BLaER1 treated with 17β-estradiol and CSF1 and Interleukin-3, amounts not matched to agents 10 nM and 100 nM (cell line): ENCODE data around the gene RSPH1.

ENCODE experiments used
- H3K27ac ChIP-seq, 11 experiments: shearing (Covaris generic); formaldehyde crosslinking; 2 replicates each; pipeline ENCODE4 v1.8.1; 2022
- H3K27me3 ChIP-seq, 11 experiments: shearing (Covaris generic); formaldehyde crosslinking; 2 replicates each; pipeline ENCODE4 v1.8.1; 2022
- H3K36me3 ChIP-seq, 11 experiments: shearing (Covaris generic); formaldehyde crosslinking; 2 replicates each; pipeline ENCODE4 v1.8.1; 2022
- H3K4me1 ChIP-seq, 10 experiments: shearing (Covaris generic); formaldehyde crosslinking; 2 replicates each; pipeline ENCODE4 v1.8.1; 2022
- H3K4me2 ChIP-seq, 11 experiments: shearing (Covaris generic); formaldehyde crosslinking; 2 replicates each; pipeline ENCODE4 v1.8.1; 2022
- H3K4me3 ChIP-seq, 10 experiments: shearing (Covaris generic); formaldehyde crosslinking; 2 replicates each; pipeline ENCODE4 v1.8.1; 2022
- H3K9ac ChIP-seq, 11 experiments: shearing (Covaris generic); formaldehyde crosslinking; 2 replicates each; pipeline ENCODE4 v1.8.1; 2022
- H3K9me3 ChIP-seq, 11 experiments: shearing (Covaris generic); formaldehyde crosslinking; replicated peaks in 1 of 11; 2 replicates each; pipeline ENCODE4 v1.8.1; 2022
- H4K20me1 ChIP-seq, 11 experiments: shearing (Covaris generic); formaldehyde crosslinking; 2 replicates each; pipeline ENCODE4 v1.8.1; 2022
- Cebpa-rat ChIP-seq, 11 experiments: shearing (Covaris generic); IDR thresholded peaks; 2 replicates each; pipeline ENCODE4 v1.8.1; 2022

The RSPH1 gene

DNA sequence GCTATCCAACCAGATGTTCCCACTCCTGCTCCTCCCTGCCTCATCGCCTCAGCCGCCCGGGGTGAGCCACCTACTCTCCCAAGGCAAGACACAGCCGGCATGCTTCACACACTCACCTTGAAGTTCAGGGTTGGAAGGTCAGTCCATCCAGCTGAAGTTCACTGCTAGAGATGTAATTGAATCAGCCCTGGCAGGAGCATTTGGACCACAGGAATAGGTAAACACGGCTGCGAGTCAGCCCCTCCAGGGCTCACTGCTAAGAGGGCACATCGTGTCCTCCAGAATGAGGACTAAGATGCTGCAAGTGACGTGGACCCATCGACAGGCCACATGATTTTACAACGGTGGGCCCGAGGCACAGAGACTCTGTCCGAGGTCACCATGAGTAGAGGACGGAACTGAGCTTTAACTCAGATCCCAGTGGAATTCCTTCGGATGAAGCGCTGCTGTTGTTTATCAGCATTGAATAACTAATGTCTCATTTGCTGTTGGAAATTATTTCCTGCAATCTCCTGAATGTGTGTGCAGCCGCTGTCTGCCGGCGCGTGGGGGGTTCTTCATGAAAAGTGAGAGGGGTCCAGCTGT lies 41.9 kb downstream of the RSPH1 start:
- Histone ChIP-seq H3K4me1 (peaks cover 38 to 78% (median 66%) of the 10 kb centered on the region in 10 experiments), H3K9ac (peak overlapping the region in 7 of 11 experiments; percentile 1 to 66 (median 55); a peak in 10 of 22 replicates), H3K36me3 (no peaks in the 10 kb centered on the region), H3K27me3 (peaks cover 0 to 2% (median 0%) of the 10 kb centered on the region in 11 experiments; a peak in 1 of 22 replicates), H3K9me3 (peaks cover 0 to 9% (median 0%) of the 10 kb centered on the region in 11 experiments; a peak in 4 of 22 replicates), H4K20me1 (no peaks in the 10 kb centered on the region), H3K4me3 (no peak overlapping the region), H3K4me2 (peak overlapping the region; percentile 39 to 95 (median 86)), H3K27ac (peak overlapping the region in 7 of 11 experiments; percentile 35 to 82 (median 70); a peak in 12 of 22 replicates)
- TF ChIP-seq Cebpa-rat (IDR thresholded peaks at IDR 0.05), result no peak

DNA sequence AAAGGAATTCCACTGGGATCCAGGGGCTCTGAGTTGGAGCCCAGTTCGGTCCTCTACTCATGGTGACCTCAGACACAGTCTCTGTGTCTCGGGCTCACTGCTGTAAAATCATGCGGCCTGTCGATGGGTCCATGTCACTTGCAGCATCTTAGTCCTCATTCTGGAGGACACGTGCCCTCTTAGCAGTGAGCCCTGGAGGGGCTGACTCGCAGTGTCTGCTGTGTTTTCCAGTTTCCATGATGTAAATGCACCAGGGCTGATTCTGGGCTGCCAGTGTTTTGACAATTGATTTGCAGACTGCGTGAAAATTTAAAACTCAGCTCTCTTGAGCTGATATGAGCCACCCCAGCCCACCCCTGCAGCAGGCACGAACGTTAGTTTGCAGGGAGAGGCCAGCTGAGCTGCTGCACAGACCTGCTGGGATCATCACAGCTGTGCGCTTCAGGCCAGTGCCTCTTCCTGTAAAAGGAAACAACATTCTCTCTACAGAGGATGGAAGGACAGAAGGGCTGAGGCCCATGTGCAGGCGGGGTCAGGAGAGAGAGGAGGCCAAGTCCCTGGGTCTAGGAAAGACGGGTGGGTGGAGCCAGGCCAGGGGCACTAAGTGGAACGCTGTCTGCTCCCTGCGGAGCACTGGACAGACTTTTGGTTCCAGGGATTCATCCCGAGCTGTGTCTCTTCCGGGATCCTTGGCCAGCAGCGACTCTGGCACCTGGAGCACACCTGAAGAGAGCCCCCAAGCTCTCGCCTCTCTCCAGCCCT lies 42.6 kb downstream of the RSPH1 start:
- H3K27me3 ChIP-seq, result peaks cover 0 to 2% (median 0%) of the 10 kb centered on the region in 11 experiments; a peak in 1 of 22 replicates
- peak overlapping the region; percentile 39 to 95 (median 86) for H3K4me2 ChIP-seq
- H3K9me3 ChIP-seq, result peaks cover 0 to 9% (median 0%) of the 10 kb centered on the region in 11 experiments; a peak in 4 of 22 replicates
- H3K4me1 ChIP-seq, result peaks cover 38 to 84% (median 66%) of the 10 kb centered on the region in 10 experiments
- H3K36me3 ChIP-seq, result no peaks in the 10 kb centered on the region
- H4K20me1 ChIP-seq, result no peaks in the 10 kb centered on the region
- H3K4me3 ChIP-seq, result no peak overlapping the region; a peak in 1 of 20 replicates
- peak overlapping the region in 8 of 11 experiments; percentile 11 to 82 (median 62); a peak in 12 of 22 replicates for H3K27ac ChIP-seq
- peak overlapping the region in 7 of 11 experiments; percentile 1 to 61 (median 55); a peak in 9 of 22 replicates for H3K9ac ChIP-seq
- no peak for TF ChIP-seq Cebpa-rat (IDR thresholded peaks at IDR 0.05)

DNA sequence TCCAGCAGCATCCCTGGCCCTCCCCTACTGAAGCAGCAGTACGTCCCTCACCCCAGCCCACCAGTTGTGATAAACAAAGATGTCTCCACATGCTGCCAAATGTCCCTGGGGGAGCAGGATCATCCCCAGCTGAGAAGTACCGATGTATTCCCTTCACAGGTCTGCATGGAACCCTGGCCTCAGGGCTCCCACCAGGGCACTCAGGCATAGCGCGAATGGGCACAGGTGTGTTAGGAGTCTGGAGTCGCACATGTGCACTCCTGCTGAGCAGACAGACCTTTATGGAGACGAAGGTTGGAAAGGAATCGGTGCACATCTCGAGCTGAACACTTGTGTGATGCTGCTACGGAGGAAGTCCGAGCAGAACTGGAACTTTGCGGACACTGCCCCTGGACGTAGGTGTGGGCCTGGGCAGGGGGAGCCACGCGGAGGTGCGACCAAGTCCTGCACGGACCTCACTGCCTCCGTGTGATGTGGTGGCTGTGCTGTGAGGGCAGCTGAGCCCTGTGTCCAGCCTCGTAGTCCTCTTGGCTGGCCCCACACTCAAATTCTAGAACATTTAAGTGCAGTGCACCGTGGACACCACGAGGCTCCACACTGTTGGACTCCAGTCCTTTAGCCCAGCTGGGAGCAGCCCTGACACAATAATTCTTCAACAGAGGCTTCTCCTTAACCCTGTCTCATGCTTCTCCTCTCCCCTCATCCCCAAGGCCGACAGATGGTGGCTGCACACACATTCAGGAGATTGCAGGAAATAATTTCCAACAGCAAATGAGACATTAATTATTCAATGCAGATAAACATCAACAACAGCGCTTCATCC lies 43.4 kb downstream of the RSPH1 start:
- peak overlapping the region; percentile 39 to 95 (median 86); a peak in 20 of 22 replicates for H3K4me2 ChIP-seq
- H3K9me3 ChIP-seq, result peaks cover 0 to 5% (median 0%) of the 10 kb centered on the region in 11 experiments; a peak in 2 of 22 replicates
- peaks cover 0 to 2% (median 0%) of the 10 kb centered on the region in 11 experiments; a peak in 1 of 22 replicates for H3K27me3 ChIP-seq
- H4K20me1 ChIP-seq, result no peaks in the 10 kb centered on the region
- H3K9ac ChIP-seq, result peak overlapping the region in 4 of 11 experiments; percentile 55 to 61 (median 60); a peak in 6 of 22 replicates
- no peaks in the 10 kb centered on the region for H3K36me3 ChIP-seq
- peaks cover 38 to 84% (median 66%) of the 10 kb centered on the region in 10 experiments for H3K4me1 ChIP-seq
- no peak overlapping the region for H3K4me3 ChIP-seq
- no peak for TF ChIP-seq Cebpa-rat (IDR thresholded peaks at IDR 0.05)
- peak overlapping the region in 4 of 11 experiments; percentile 12 to 82 (median 74); a peak in 5 of 22 replicates for H3K27ac ChIP-seq

DNA sequence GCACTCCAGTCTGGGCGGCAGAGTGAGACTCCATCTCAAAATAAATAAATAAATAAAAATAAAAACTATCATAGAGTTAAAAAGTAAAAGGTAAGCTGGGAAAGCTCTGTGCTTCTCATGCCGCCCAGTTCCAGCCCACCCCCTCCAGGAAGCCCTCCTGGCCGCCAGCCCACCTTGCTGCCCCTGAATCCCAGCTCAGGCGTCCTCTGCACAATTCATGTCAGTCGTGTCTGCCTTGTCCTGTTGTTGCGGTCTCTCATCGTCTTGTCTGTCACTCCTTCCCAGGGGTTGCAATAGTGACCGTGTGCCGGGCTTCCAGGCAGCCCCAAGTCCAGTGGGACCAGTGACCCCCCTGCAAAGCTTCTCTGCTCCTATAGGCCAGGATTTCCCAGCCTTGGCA lies 44.1 kb downstream of the RSPH1 start:
- H3K4me3 ChIP-seq, result no peak overlapping the region
- H3K4me1 ChIP-seq, result peaks cover 38 to 84% (median 66%) of the 10 kb centered on the region in 10 experiments
- H3K27me3 ChIP-seq, result peaks cover 0 to 2% (median 0%) of the 10 kb centered on the region in 11 experiments; a peak in 1 of 22 replicates
- no peaks in the 10 kb centered on the region for H3K36me3 ChIP-seq
- H3K9ac ChIP-seq, result no peak overlapping the region
- H3K27ac ChIP-seq, result peak overlapping the region in 2 of 11 experiments; percentile 70 to 77; a peak in 2 of 22 replicates
- no peaks in the 10 kb centered on the region for H4K20me1 ChIP-seq
- H3K4me2 ChIP-seq, result peak overlapping the region in 8 of 11 experiments; percentile 81 to 95 (median 86); a peak in 14 of 22 replicates
- no peak for TF ChIP-seq Cebpa-rat (IDR thresholded peaks at IDR 0.05)
- H3K9me3 ChIP-seq, result no peaks in the 10 kb centered on the region

DNA sequence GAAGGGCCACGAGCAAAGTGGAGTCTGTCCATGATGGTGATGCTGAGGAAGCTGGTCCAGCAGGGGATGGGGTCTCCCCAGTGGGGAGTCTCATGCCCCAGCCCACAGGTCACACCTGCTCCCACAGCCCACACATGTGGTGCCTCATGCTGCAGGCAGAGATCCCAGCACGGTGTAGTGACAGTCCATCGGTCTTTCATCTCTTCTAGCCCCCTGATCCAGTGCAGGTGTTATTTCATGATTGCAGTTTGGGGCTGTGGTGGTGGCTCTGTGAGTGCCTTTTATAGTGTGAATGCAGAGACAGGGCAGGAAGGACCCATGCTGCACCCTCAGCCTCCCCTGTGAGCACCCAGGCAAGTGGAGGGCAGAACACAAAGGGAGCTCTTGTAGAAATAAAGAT lies 47.3 kb downstream of the RSPH1 start:
- Histone ChIP-seq H4K20me1 (no peaks in the 10 kb centered on the region; a peak in 1 of 22 replicates), H3K36me3 (no peaks in the 10 kb centered on the region), H3K4me2 (peak overlapping the region in 4 of 11 experiments; percentile 9 to 61 (median 51); a peak in 3 of 22 replicates), H3K9ac (no peak overlapping the region), H3K4me1 (peaks cover 17 to 61% (median 43%) of the 10 kb centered on the region in 10 experiments), H3K9me3 (no peaks in the 10 kb centered on the region), H3K4me3 (no peak overlapping the region), H3K27ac (no peak overlapping the region), H3K27me3 (0 out of 22 replicates have a peak, but pooled peaks cover 0 to 2% (median 0%) of the 10 kb centered on the region in 11 experiments)
- TF ChIP-seq Cebpa-rat (IDR thresholded peaks at IDR 0.05), result no peak

DNA sequence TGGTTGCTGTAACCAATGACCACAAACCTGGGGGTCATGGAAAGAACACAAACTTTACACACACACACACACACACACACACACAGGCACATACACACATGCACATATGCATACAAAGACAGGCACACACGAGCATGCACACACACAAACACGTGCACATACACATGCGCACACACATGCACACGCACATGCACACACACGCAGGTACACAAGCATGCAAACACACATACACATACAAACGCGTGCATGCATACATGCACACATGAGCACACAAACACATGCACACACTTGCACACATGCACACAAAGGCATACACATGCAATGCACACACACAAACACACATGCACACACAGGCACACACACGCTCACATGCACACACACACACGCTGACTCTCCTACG lies 48.3 kb downstream of the RSPH1 start:
- Histone ChIP-seq H3K9me3 (no peaks in the 10 kb centered on the region), H3K36me3 (no peaks in the 10 kb centered on the region), H3K4me3 (no peak overlapping the region), H3K27me3 (0 out of 22 replicates have a peak, but pooled peaks cover 0 to under 1% (median 0%) of the 10 kb centered on the region in 11 experiments), H3K9ac (no peak overlapping the region), H3K27ac (no peak overlapping the region), H4K20me1 (no peaks in the 10 kb centered on the region; a peak in 1 of 22 replicates), H3K4me1 (peaks cover 7 to 52% (median 33%) of the 10 kb centered on the region in 10 experiments), H3K4me2 (no peak overlapping the region)
- TF ChIP-seq Cebpa-rat (IDR thresholded peaks at IDR 0.05), result no peak

DNA sequence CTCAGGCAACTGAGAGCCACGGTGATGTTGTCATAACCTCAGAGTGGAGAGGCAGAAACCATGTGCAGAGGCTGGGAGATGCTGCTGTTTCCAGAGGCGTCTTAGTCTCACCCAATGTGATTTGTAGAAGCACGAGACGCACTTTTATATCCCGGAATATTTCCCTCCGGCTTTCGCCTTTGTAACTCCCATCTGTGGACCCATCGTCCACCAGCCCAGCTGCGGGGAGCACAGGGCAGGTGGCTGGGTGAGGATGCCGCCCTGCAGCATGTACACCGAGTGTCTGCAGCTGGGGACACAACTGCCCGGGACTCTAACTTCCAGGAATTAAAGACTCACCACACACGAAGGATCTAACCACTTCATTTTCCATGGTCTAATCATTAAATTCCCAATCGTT lies 48.8 kb downstream of the RSPH1 start:
- Histone ChIP-seq H3K27me3 (no peaks in the 10 kb centered on the region), H3K4me3 (no peak overlapping the region), H3K4me1 (peaks cover 6 to 46% (median 28%) of the 10 kb centered on the region in 10 experiments), H3K27ac (no peak overlapping the region), H4K20me1 (no peaks in the 10 kb centered on the region; a peak in 1 of 22 replicates), H3K9me3 (no peaks in the 10 kb centered on the region), H3K4me2 (no peak overlapping the region), H3K36me3 (no peaks in the 10 kb centered on the region), H3K9ac (no peak overlapping the region)
- TF ChIP-seq Cebpa-rat (IDR thresholded peaks at IDR 0.05), result no peak

DNA sequence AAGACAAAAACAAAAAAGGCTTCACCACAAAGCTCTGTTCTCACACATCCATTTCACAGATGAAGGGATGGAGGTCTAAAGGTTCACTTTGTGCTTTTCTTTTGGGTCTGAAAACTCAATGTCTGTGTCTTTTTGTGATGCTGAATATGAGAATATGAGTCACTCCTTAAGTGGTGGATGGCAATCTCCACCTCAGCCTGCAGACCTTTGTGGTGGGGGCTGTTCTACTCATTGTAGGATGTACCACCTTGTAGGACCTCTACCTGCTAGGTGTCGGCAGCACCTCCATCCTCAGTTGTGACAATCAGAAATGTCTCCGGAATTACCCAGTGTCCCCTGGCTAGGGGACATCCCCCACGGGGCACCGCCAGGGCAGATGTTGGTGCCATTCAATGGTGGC lies 49.5 kb downstream of the RSPH1 start:
- Histone ChIP-seq H3K27me3 (no peaks in the 10 kb centered on the region), H3K4me1 (peaks cover 6 to 41% (median 24%) of the 10 kb centered on the region in 10 experiments), H3K27ac (no peak overlapping the region), H3K36me3 (no peaks in the 10 kb centered on the region), H3K4me2 (peak overlapping the region in 2 of 11 experiments; percentile 27 to 34; a peak in 2 of 22 replicates), H3K9ac (no peak overlapping the region), H3K4me3 (no peak overlapping the region), H4K20me1 (no peaks in the 10 kb centered on the region; a peak in 1 of 22 replicates), H3K9me3 (no peaks in the 10 kb centered on the region)
- no peak for TF ChIP-seq Cebpa-rat (IDR thresholded peaks at IDR 0.05)
